HK-2 (cell line): ENCODE data around the gene CEP95.

Source experiments
- DNase-seq: peaks from one replicate; pipeline ENCODE4 v3.0.0-alpha.2; 2018; ENCODE audit not compliant: unreplicated experiment

Gene CEP95

DNA sequence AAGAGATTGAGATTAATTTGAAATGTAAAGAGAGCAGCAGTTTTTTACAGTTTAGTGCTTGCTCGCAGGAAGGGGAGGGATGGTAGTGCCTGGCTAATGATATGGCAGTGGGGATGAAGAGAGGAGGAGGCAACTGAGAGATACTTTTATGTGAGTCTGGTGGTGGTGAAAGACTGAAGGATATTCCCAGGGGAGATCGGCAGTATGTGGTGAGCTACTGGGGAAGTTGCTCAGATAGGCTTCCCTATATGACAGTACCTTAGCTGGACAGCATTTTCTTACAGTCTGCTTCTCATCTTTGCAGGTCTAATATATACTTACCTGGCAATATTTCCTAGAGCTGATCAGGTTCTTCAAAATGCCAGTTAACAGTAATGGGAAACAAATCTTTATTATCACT, 8.6 kb downstream of the CEP95 start:
- DNase-seq = no peak

DNA sequence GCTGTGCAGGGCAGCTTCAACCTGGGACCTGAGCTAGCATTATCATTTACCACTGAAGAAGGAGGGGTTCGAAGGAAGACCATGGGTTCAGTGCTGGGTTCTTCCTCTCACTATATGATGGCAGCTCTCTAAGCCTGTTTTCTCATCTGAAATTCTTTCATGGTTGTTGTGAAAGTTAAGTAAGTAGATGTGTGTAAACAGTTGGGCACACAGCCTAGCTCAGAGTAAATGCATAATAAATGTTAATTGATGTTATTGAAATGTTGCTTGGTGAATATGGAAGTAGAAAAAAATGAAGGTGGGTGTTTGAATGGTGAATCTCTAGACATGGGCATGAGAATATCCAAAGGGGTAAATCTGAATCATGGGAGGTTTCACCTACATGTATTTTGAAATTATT, 9.1 kb downstream of the CEP95 start:
- no peak for DNase-seq

DNA sequence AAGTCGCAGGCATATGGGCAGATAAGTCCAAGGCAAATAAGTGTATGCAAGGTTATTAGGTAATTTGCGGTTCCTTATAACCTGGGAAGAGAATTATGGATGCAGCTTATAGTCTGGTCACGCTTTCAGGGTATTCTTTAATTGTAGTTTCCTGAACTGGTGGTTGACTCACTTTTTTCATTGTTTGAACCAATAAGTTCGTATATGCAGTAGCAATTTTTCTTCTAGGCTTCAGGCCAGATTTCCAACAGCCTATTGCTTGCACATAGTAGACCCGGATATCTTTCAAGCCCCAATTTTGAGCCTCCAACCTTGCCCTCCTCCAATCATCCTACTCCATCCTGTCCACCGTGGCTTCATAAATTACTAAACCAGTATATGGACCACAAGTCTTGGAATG, 12.8 kb downstream of the CEP95 start:
- no peak for DNase-seq

- no peak for DNase-seq
Measured at GRCh38 chr17:64520359-64520758, 13.6 kb downstream of the CEP95 start.

DNA sequence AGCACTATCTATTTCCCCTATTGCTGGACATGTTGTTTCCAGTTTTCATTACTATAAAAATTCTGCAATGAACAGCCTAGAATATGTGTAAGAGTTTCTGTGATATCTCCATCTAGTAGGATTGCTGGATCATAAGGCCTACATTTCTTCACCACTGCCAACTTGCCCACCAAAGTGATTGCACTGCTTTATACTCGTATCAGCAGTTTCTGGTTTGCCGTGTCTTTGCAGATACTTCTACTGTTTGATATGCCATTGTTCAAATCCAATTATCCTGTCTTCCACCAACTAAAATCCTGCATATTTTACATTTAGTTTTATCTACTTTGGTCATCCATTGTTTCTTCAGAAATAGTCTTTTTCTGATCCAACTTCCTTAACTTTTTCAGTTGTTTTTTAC, 21.1 kb downstream of the CEP95 start:
- DNase-seq = no peak

DNA sequence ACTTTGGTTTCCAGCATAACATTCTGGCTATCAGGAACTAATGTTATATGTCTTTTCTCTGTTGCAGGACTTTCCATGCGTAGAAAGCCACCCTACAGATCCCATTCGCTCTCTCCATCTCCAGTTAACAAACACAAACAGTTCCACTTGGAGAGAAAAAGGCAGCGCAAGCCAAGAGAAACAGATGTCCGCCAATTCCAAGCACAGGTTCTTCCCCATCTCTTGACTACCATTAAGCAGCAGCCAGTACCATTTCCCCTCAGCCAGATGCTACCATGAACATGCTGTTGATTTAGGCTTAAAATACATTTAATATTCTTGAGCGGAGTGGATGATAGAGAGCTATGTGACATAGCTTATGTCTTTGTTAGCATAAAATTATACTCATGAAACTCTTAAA, 22.4 kb downstream of the CEP95 start:
- DNase-seq = no peak

DNA sequence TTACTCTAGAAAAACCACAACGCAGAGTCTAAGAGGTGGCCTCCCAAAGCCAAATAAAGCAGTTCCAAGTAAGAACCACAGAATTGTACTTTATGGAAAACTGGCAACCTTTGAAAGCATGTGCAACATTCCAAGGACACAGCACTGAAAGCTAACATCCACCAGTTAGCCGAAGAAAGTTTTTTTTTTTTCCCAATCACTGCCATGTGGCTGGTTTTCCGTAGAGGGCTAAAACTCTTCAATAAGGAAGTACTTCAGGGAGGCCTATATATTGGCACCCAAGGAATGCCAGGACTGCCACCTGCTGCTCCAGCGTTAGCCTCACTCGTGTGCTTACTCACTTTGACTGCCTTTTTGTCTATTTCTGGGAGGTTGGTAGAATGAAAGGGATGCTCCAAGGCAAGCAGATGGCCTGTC, 25.2 kb downstream of the CEP95 start:
- DNase-seq = no peak

- no peak for DNase-seq
Measured at GRCh38 chr17:64532409-64532808, 25.6 kb downstream of the CEP95 start.

GRCh38 chr17:64533784-64534183, 27.0 kb downstream of the CEP95 start:
- no peak for DNase-seq

GRCh38 chr17:64534187-64534586, 27.4 kb downstream of the CEP95 start:
- no peak for DNase-seq

GRCh38 chr17:64535357-64535756, 28.6 kb downstream of the CEP95 start:
- no peak for DNase-seq

DNA sequence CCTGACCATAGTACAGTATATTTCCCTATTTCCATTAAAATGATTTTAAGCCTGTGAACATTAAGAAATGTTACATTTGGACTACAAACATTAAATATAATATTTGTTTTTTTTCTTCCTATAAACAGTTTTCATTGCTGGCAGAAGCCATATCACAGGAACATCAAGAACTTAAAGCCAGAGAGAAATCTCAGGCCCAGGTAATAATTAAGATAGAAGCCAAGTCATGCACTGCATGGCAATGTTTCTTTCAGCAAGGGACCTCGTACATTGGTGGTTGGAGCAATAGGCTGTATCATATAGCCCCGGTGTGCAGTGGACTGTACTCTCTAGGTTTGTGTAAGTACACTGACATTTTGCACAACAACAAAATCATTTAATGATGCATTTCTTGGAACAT, 30.1 kb downstream of the CEP95 start:
- DNase-seq = no peak

GRCh38 chr17:64537488-64537887, 30.7 kb downstream of the CEP95 start:
- no peak for DNase-seq

GRCh38 chr17:64538508-64539130, 31.8 kb downstream of the CEP95 start:
- no peak for DNase-seq

DNA sequence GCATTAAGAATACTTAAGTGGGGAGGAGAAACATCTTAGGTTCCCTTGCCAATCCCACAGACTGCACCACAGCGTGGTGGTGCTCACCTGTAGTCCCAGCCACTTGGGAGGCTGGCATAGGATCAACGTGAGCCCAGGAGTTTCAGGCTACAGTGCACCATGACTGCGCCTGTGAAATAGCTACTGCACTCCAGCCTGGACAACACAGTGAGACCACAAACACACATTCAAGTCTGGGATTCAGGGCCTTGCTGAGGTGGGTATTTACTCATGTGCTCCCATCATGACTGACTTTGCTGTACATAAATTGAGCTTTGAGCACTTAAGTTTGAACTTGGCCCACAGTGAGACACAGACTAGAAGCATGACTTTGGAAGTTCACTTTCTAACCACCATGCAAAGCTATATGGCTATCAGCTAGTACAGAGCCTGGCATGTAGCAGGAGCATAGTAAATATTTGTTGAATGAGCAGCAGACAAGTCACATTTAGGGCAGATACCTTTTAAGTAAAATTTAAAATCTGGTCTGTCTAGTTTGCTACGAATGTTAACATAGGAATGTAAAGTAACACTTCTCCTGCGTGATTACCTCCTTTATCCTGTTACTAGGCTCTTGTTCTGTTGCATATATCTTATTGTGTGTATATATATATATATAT, 33.5 kb downstream of the CEP95 start:
- DNase-seq = no peak

DNA sequence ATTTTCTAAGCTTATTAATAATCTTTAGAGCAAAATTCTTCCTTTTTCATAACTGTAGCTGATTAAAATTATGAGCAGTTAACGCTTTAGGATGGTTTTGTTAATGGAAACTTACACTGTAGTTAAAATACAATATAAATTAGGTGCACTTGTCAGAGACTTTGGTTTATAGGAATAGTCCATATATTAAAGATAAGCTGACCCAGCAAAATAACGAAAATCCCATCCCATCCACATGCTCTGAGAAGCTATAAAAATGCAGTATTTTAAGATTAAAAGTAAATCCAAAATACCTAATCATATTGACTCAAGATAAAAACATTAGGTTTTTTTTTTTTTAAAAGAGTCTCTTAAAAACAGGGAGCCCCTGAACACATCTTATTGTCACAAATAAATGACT, 38.0 kb downstream of the CEP95 start:
- no peak for DNase-seq

- DNase-seq = no peak
Measured at GRCh38 chr17:64546716-64547115, 39.9 kb downstream of the CEP95 start.

GRCh38 chr17:64547319-64547718, 40.5 kb downstream of the CEP95 start:
- no peak for DNase-seq

DNA sequence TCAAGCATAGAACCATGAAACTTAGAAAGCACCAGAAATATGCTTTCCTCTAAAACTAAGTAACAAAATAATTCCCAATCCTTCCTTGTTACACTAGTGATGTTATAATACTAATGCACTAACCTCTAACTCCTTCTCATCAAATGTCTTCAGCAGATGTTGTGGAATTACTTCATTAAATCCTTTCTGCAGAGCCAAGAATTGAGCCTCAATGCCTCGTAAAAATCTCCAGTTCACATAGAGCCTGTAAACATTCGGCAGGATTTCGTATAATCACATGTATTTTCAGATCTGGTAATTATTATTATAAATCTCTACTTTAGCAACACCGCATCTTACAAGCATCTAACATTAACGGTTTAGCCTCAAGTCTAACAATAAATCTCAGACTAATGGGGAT, 44.7 kb downstream of the CEP95 start:
- DNase-seq = no peak

DNA sequence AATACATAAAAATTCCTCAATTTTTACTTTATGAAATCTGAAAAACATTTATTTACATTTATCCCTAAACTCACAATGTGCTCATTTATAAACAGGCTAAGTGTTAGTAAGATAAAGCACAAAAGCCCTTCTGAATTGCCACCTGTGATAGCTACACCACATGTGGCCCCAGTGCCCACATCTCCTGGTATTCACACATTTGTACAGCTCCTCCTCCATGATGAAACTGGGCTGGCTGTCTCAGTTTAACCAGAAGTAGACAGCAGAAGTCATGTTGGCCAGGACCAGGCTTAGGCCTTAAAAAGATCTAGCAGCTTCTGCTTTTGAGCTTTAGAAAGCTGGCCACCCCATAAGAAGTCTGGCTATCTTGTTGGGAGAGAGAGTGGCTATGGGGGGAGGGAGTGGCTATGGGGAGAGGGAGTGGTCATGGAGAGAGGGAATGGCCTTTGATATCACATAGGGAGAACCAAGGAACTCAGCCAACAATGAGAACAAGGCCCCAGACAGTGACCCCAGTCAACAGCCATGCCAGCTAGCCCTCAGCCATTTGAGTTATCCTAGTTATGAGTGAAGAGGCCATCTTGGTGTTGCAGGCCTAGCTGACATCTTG, 47.4 kb downstream of the CEP95 start:
- no peak for DNase-seq

GRCh38 chr17:64555281-64555680, 48.5 kb downstream of the CEP95 start:
- DNase-seq = no peak

DNA sequence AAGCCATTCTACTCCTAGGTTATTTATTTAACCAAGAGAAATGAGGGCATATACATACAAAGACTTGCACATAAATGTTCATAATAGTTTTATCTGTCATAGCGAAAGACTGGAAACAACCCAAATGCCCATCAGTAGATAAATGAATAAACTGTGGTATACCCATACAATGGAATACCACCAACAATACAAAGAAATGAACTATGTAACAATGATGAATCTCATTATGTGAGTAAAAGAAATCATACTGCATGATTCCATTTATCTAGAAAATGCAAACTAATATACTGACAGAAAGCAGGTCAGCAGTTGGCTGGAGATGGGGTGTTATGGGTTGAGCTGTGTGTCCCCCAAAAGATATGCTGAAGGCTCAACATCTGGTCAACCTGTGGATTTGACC, 57.3 kb downstream of the CEP95 start:
- DNase-seq = no peak

DNA sequence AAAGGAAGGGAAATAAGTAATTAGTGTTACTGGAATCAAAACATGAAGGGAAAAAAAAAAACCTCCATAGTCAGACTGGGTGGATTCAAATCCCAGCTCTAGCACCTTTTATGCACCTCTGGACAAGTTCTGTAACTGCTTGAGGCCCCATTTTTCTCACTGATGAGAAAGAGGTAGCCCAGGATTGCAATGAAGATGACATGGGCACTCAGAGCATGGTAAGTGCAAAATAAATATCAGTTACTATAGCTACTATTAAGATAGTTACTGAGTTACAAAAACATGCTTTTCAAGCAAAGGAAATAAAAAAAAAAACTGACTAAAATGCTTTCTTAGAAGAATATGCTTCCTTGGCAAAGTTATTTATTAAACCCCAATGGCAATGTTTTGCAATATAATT, 58.8 kb downstream of the CEP95 start:
- no peak for DNase-seq

DNA sequence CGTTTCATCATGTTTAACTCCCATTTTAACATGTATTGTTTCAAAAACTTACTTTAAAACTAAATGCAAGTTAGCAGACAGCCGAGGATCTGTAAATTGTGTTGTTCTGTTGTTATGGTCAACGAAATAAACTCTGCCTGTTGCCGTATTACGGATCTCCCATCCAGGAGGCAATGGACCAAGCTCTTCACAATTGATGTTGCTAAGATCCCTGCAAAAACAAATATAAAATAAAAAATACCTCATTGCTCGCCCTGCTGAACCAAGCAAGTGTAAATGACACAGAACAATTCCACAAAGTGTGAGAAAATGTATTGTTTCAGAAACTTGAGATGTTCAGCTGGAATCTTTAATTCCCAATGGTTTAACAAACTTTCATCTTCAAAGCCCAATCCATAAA, 65.0 kb downstream of the CEP95 start:
- DNase-seq = no peak
